SK-MEL-5 (cell line): ENCODE measurements around the gene ASTN2. TPM values are rescaled to one million over a fixed set of nuclear protein-coding genes. Genes with fewer than 3 reads are reported as not detected.

Source experiments
- DNase-seq: peaks from one replicate; pipeline ENCODE4 v3.0.0-alpha.2; 2016; ENCODE audit warnings: low read depth, low spot score
- in situ Hi-C: cut with HindIII; loops from 2 replicates; pipeline ENCODE4 v1.10.0; 2016; ENCODE audit warnings: low sequenced_read_pairs, high pct_unique_total_duplicates, low pct_unique_long_range_greater_than_20kb
- total RNA-seq: library from RNA; depleted of rRNA; stranded (reverse); fragments of >200 nt; shearing (Covaris generic); gene quantifications from 2 replicates; pipeline ENCODE4 v1.2.3, GENCODE V29; 2014

Gene ASTN2
- total RNA-seq, 1 experiment from 2014 or later = 11.9 TPM

GRCh38 chr9:116479056-116479544 is 935.8 kb downstream of the ASTN2 start:
- in situ Hi-C loops = no loop called here

DNA sequence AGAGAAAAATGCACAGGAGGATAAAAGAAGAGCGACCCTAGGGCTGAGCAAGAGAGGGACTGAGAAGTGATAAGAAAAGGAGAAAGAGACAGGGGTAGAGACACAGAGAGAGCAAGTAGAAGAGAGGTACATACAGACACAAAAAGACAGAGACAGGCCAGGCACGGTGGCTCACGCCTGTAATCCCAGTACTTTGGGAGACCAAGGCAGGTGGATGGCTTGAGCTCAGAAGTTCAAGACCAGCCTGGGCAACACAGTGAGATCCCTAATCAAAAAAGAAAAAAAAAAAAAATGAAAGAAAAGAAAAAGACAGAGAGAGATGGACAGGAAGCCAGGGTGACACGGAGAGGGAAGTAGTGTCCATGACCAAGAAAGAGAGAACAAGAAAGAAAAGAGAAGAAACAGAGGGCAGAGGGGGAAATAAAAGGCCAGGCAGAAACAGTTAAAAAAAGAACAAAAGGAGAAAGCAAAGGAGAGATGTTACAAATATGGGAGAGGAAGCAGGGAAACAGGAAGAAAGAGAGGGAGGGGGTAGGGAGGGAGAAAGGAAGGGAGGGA is 937.2 kb downstream of the ASTN2 start:
- in situ Hi-C loops = no loop called here
- DNase-seq = no peak

More at GRCh38 chr9:116479056-116479544, 935.8 kb downstream of the ASTN2 start:
- DNase-seq = no peak

DNA sequence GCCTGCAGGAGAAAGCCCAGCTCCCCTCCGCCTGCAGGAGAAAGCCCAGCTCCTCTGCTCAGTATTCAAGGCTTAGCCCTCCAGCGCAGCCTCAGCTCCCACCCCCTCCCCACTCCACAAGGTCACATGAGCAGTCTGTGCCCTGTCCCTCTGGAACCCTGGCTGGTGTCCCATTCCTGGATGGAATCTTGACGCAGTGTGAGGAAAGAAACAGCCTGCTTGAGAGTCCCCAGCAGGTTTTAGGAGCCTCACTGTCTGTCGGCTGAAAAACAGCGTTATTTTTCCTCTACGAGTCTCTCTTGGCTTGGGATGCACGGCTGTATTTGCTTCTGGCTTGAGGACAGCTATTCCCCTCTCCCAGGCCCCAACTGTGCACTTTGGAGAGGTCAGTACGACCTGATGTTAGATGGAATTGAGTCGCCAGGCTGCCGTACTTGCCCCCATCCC is 937.9 kb downstream of the ASTN2 start:
- DNase-seq = no peak
- in situ Hi-C loops = no loop called here

GRCh38 chr9:116476002-116476401 is 938.9 kb downstream of the ASTN2 start:
- DNase-seq = no peak
- in situ Hi-C loops = no loop called here

GRCh38 chr9:116475201-116475600 is 939.7 kb downstream of the ASTN2 start:
- DNase-seq = no peak
- in situ Hi-C loops = no loop called here

- no peak for DNase-seq
- in situ Hi-C loops = no loop called here
Measured at GRCh38 chr9:116471944-116472506, 942.8 kb downstream of the ASTN2 start.

GRCh38 chr9:116471093-116471906 is 943.6 kb downstream of the ASTN2 start:
- in situ Hi-C loops = no loop called here
- DNase-seq = no peak

DNA sequence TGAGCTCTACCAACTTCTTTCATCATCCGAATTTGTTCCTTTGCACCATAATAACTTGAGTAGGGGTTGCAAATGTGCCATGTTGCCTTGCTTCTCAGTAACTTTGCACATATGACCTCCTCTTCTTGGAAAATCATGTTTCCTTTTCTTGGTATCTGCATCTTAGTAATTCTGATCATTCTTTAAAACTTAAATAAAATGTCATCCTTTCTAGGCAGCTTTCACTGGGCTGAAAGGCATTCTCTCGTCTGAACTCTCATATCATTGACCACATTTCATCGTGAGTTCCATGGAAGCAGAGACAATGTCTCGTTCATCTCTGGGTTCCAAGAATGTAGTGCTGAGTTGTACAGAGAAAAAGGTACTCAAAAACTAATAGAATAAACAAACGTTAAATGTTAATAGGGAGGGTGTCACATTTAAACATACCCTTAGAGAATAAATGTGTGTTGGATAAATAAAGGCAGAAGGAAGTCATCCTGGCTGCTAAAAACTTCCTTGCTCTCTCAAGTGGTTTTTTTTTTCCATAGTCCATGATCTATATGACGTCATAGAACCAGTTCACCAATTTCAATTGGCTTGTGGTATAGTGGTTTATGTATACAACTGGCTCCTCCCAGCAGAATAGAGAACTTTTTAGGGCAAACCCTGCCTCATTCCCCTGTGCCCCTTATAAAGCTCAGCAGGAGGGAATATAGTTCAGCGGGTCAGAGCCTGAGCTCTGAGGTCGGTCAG is 945.9 kb downstream of the ASTN2 start:
- in situ Hi-C loops = no loop called here
- no peak for DNase-seq

GRCh38 chr9:116468369-116468768 is 946.5 kb downstream of the ASTN2 start:
- in situ Hi-C loops = no loop called here
- DNase-seq = no peak

DNA sequence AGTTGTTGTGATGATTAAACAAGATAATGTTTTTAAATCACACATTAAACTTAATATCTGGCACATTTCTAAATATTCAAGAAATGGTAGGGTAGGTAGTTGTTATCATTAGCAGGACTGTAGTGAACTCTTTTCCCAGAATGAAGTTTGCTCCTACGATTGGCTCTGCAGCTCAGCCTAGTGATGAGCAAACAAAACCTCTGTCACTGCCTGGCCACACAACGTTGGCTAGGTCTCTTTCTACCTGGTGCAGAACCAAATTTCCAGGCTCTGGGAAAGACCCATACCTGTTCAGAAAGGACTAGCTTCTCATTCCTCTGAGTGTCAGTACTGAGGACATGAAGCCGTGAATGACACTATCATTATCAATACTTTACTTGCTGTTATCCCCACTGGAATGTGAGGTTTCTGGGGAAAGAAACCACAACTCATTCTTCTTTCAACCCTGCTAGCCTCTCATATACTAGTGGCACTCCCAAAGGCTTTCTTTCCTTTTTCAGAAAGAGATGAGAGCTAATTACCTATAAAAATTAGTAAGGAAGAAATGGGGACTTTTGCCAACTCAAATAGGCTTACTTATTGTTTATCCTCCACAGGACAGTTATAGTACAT is 947.0 kb downstream of the ASTN2 start:
- in situ Hi-C loops = no loop called here
- DNase-seq = no peak

DNA sequence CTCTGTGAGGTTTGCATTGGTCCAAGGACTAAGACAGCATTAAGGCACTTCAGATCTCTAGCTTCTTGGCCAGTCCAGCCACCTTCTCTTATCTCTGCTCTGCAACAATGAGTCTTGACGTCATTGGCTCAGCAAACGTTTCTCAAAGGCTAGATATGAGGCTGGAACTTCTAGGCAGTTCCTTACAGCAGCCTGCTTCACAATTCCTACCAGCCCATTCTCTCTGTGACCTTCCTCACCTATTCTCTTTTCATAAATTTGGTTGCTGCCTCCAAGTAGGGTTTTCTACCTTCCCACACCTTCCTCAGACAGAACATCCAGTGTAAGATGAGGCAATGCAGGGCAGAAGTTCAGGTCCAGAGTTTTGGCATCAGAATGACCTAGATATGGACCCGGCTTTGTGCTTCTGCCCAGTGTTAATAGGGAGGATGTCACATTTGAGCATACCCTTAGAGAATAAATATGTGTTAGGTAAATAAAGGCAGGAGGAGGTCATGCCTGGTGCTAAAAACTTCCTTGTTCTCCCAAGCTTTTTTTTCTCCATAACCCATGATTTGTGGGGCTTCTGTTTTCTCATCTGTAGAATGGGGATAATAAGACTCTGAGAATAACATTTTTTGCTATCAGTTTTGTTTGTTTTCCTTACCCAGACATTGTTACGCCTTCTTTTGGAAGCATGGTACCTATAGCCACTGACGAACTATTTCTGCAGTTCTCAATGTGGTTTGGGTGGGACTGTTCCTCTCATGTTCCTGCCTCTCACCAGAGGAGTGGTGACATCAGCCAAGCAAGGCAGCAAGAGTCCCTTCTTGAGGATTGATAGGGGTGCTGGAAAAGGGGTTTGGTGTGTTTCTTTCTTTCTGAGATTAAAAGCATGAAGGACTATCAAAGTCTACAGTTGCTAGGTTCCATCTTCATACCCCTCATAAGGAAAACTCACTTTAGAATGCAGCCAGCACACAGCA is 948.3 kb downstream of the ASTN2 start:
- DNase-seq = no peak
- in situ Hi-C loops = no loop called here

- no peak for DNase-seq
- in situ Hi-C loops = no loop called here
Measured at GRCh38 chr9:116465576-116466270, 949.1 kb downstream of the ASTN2 start.

- in situ Hi-C loops = no loop called here
- DNase-seq = no peak
Measured at GRCh38 chr9:116464987-116465571, 949.8 kb downstream of the ASTN2 start.

GRCh38 chr9:116464423-116464822 is 950.4 kb downstream of the ASTN2 start:
- in situ Hi-C loops = no loop called here
- DNase-seq = no peak

DNA sequence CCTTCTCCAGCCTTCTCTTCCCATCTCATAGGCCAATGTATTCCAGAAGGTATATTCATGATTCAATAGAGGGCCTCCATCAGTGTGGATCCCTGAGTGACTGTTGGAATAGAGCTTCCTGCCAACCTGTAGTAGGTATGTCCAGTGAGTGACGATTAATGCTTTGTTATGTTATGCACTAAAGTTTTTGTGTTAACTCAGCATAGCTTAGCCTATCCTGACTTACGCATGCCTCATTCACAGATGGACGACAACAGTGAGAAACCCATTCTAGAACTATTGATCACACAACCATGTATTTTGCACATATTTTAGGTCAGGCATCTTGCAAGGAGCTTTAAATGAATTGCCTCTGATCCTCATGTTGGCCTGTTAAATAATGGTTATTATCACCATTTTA is 953.2 kb downstream of the ASTN2 start:
- DNase-seq = no peak
- in situ Hi-C loops = no loop called here

- DNase-seq = no peak
- in situ Hi-C loops = no loop called here
Measured at GRCh38 chr9:116460026-116460425, 954.8 kb downstream of the ASTN2 start.
